ENCODE measurements around the gene MDN1.
"Not testable (repeated sequence)": the region's sequence is repeated elsewhere in the genome, so short reads cannot be mapped to it uniquely, and the experiment has no call there.

The MDN1 gene

DNA sequence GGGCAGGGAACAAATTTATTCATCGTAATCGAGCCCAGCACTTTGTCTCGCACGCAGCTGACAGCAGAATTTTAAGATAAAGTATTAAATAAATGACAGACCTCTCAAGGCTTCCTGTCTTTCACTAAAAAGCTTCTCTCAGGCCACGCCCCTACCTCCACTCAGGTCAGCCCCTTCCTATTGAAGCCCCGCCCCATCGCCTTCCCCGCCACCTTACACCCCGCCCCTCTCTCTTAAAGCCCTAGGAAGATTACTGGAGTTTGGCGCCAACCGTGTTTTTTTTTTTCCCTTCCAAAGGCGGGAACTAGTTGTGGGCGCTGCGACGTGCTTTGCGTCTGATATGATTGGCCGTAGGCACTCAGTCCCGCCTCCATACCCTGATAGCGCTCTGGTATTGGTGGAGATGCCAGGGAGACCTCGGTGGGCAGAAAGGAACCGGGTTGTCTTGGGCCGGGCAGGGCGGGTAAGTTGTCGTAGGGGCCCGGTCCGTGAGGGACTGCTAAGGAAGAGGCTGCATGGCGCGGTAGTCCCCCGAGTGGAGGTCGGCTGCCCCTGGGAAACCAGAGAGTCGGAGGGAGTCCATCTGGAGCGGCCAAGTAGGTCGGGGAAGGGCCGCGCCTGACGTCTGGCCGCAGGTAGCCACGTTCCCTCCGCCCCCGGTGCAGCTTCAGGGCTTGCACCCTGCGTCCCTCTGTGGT, 10.0 kb upstream of the MDN1 start, which contains the start of gene CASP8AP2:
TSS of gene CASP8AP2 (plus strand) at position 409 of the 698 bp plus-strand sequence.
- peak; percentile 99 for DNase-seq (ENCODE audit: low read depth)
- peak within 1 kb of the TSS; percentile 96 for H3K4me3 ChIP-seq (ENCODE audit: low read length)
- TF ChIP-seq, protein P1, sequence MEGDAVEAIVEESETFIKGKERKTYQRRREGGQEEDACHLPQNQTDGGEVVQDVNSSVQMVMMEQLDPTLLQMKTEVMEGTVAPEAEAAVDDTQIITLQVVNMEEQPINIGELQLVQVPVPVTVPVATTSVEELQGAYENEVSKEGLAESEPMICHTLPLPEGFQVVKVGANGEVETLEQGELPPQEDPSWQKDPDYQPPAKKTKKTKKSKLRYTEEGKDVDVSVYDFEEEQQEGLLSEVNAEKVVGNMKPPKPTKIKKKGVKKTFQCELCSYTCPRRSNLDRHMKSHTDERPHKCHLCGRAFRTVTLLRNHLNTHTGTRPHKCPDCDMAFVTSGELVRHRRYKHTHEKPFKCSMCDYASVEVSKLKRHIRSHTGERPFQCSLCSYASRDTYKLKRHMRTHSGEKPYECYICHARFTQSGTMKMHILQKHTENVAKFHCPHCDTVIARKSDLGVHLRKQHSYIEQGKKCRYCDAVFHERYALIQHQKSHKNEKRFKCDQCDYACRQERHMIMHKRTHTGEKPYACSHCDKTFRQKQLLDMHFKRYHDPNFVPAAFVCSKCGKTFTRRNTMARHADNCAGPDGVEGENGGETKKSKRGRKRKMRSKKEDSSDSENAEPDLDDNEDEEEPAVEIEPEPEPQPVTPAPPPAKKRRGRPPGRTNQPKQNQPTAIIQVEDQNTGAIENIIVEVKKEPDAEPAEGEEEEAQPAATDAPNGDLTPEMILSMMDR (conservative IDR thresholded peaks at IDR 0.05; ENCODE audit: low read length) = no peak

DNA sequence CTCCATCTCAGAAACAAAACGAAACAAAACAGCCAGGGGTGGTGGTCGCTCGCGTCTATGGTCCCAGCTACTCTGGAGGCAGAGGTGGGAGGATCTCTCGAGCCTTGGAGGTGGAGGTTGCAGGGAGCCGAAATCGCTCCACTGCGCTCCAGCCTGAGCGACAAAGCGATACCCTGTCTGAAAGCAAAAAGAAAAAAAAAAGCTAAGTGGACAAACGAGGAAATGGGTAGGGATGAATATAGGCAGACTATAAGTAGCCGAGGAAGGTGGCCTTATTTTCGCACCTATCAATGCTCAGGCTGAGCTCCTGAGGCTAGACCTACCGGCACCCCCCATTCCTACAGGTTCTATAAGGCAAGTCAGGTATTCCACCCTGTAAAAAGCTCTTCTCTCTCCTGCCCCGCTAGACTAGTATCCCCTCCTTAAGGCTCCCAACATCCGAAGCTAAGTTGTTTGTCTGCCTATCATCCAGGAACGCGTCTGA, 9.4 kb upstream of the MDN1 start:
- TF ChIP-seq, protein P1 (conservative IDR thresholded peaks at IDR 0.05; ENCODE audit: low read length) = no peak
- peak overlapping the region; percentile 96 for H3K4me3 ChIP-seq (ENCODE audit: low read length)
- no peak for DNase-seq (ENCODE audit: low read depth)

DNA sequence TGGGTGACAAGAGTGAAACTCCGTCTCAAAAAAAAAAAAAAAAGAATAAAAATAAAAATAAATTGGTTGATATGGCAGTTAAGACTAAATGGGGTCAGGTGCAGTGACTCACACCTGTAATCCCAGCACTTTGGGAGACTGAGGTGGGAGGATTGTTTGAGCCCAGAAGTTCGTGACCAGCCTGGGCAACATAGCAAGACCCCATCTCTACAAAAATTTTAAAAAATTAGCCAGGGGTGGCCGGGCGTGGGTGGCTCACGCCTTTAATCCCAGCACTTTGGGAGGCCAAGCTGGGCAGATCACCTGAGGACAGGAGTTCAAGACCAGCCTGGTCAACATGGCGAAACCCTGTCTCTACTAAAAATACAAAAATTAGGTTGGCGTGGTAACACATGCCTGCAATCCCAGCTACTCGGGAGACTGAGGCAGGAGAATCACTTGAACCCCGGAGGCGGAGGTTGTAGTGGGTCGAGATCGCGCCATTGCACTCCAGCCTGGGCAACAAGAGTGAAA, 8.9 kb upstream of the MDN1 start:
- peak overlapping the region; percentile 96 for H3K4me3 ChIP-seq (ENCODE audit: low read length)
- DNase-seq (ENCODE audit: low read depth) = not testable (repeated sequence)

DNA sequence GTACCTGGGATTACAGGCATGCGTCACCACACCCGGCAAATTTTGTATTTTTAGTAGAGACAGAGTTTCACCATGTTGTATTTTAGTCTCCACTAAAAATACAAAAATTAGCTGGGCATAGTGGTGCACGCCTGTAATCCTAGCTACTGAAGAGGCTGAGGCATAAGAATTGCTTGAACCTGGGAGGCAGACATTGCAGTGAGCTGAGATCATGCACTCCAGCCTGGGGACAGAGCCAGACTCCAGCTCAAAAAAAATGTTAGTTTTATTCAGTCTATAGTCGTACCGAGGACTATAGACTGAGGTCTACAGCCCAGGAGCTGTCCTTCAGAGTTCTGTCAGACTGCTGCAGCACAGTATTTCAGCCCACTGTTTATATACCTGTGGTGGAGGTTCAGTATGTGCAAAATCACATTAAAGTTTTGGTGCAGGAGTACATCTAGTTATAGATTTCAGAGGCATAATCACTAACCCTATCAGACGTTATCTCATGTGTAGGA, 6.5 kb upstream of the MDN1 start:
- TF ChIP-seq, protein P1 (conservative IDR thresholded peaks at IDR 0.05; ENCODE audit: low read length) = no peak
- peak; percentile 40 for DNase-seq (ENCODE audit: low read depth)
- no peak overlapping the region for H3K4me3 ChIP-seq (ENCODE audit: low read length)

DNA sequence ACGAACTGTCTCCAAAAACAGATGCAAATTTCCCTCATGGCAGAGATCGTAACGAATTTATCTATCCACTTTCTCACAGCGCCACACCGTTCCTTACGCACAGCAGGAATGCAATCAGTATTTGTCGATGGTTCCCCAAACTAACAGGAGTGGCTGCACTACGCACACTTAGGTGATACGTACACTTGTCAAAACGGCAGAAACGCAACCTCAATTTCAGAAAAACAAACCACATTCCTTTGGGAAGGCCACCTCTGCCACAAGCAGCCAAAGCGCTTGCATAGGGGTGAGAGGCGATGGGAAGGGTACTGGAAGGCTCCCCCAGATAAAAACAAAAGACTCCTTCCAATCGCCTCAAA, 638 bp downstream of the MDN1 start:
- TF ChIP-seq, protein P1 (conservative IDR thresholded peaks at IDR 0.05; ENCODE audit: low read length) = no peak
- peak overlapping the region; percentile 95 for H3K4me3 ChIP-seq (ENCODE audit: low read length)
- peak; percentile 33 for DNase-seq (ENCODE audit: low read depth)

DNA sequence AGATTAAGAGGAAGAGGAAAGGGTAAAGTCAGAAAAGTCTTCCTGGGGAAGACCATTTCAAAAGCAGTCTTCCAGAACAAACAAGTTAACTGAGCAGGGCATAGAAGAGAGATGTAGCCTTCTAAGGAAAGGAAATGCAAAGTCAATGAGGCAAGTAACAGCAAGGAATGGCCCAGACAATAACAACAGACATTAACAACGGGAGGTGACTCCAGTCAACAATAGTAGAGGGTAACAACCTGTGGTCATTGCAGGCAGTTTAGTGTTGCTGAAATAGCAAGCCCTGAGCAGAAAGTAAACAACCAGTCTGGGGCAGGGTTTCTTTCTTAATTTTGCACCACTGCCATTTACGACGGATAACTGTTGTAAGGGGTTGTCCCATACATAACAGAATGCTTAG, 2.1 kb downstream of the MDN1 start:
- TF ChIP-seq, protein P1 (conservative IDR thresholded peaks at IDR 0.05; ENCODE audit: low read length) = no peak
- DNase-seq (ENCODE audit: low read depth) = no peak
- H3K4me3 ChIP-seq (ENCODE audit: low read length) = no peak overlapping the region

DNA sequence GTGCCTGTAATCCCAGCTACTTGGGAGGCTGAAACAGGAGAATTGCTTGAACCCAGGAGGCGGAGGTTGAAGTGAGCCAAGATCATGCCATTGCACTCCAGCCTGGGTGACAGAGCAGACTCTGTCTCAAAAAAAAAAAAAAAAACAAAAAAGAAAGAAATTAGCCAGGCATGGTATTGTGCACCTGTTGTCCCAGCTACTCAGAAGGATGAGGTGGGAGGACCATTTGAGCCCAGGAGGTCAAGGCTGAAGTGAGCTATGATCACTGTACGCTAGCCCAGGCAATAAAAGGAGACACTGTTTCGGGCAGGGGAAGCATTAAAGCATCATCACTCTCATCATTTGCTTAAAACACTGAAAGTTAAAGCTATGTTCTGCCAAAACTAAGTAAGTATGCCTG, 6.2 kb downstream of the MDN1 start:
- H3K4me3 ChIP-seq (ENCODE audit: low read length); DNase-seq (ENCODE audit: low read depth): not testable (repeated sequence)

DNA sequence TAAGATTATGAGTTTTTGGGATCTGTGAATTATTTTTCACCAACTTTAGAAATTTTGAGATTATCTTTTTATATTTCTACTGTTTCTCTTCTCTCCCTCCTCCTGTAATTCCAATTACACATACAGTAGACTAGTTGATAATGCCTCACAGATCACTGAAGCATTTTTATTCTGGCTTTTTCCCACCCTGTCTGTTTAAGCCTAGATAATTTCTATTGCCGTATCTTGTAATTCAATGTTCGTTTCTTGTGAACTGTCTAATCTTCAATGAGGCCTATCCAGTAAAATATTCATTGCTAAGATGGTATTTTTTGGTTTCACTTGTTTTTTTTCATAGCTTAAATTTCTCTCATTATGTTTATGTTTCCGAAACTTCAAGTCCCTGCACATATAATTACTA, 12.0 kb downstream of the MDN1 start:
- TF ChIP-seq, protein P1 (conservative IDR thresholded peaks at IDR 0.05; ENCODE audit: low read length) = no peak
- no peak overlapping the region for H3K4me3 ChIP-seq (ENCODE audit: low read length)
- DNase-seq (ENCODE audit: low read depth) = no peak
